ENCODE measurements around the gene ATF7IP2.
A peak's percentile ranks its signal among the peaks of the same experiment; 100 is the strongest.

ATF7IP2 gene

DNA sequence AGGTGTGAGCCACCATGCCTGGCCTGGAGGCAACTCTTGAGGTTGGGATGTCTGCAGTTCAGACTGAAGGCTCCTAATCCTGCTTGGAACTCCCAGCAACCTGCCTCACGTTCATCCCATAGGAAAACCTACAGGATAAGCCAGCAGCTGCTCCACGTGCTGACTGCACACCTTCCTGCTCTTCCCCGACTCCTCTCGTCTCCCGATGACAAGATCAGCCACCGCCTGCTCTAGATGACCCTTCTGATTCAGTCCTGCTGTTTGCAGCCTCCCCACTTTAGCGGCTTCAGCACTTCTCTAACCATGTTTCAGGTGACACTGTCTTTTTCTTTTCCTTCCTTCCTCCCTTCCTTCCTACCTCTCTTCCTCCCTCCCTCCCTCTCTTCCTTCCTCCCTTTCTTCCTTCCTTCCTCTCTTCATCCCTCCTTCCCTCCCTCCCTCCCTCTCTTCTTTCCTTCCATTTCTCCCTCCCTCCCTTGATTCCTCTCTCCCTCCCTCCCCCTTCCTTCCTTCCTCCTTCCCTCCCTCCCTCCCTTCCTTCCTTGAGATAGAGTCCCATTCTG is 132.7 kb downstream of the ATF7IP2 start:
- no peak for DNase-seq

DNA sequence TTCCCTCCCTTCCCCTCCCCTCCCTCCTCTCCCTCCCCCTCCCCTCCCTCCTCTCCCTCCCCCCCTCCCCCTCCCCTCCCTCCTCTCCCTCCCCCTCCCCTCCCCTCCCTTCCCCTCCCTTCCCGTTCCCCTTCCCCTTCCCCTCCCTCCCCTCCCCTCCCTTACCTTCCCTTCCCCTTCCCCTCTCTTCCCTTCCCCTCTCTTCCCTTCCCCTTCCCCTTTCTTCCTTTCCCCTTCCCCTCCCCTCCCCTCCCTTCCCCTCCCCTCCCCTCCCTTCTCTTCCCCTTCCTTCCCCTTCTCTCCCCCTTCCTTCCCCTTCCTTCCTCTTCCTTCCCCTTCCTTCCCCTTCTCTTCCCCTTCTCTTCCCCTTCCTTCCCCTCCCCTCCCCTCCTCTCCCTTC is 133.4 kb downstream of the ATF7IP2 start:
- DNase-seq = no peak

DNA sequence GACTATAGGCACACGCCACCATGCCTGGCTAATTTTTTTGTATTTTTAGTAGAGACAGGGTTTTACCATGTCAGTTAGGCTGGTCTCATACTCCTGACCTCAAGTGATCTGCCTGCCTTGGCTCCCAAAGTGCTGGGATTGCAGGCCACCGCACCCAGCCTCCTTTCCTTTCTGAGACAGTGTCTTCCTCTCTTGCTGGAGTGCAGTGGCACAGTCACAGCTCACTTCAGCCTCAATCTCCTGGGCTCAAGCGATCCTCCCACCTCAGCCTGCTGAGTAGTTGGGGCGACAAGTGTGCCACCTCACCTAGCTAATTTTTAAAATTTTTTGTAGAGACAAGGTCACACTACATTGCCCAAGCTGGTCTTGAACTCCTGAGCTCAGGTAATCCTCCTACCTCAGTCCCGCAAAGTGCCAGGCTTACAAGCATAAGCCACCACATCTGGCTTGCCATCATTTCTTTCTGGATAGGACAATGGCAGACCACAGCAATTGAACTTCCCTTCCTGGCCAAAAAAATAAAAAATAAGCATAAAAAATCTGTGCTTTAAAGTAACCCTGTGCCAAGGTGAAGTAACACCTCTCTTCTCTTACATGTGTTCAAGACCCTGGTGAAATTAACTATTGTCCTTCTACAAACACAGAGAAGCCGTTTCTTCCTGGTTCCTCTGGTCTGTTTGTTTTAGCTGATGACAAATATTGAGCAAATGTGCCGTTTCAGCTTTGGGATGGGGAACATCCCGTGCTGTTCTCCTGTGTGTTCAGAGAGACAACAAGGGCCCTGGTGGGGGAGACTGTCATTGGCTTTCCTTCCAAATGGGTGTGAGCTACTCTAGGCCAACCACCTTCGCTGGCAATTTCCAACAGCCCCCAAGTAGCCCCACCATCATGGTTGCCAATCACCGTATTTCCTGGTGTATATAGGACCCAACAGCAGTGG is 134.3 kb downstream of the ATF7IP2 start:
- DNase-seq = peak; percentile 20

DNA sequence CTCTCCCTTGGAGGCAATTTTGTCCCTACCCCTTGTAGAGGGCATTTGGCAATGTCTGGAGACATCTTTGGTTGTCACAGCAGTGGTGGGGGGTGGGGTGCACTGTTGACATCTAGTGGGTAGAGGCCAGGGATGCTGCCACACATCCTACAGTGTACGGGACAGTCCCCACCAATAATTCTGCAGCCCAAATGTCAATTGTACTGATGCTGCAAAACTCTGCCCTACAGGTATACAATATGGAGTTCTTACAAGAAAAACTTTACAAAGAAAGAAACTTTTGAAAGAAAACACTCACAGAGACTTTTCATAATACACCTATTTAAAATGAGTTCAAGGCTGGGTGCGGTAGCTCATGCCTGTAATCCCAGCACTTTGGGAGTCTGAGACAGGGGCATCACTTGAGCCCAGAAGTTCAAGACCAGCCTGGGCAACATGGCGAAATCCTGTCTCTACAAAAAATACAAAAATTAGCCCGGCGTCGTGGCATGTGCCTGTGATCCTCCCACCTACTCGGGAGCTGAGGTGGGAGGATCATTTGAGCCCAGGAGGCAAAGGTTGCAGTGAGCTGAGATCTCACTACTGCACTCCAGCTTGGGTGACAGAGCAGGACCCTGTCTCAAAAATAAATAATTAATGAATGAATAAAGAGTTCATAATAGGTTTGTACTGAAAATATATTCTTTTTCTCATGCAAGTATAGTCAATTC is 135.2 kb downstream of the ATF7IP2 start:
- DNase-seq = no peak

DNA sequence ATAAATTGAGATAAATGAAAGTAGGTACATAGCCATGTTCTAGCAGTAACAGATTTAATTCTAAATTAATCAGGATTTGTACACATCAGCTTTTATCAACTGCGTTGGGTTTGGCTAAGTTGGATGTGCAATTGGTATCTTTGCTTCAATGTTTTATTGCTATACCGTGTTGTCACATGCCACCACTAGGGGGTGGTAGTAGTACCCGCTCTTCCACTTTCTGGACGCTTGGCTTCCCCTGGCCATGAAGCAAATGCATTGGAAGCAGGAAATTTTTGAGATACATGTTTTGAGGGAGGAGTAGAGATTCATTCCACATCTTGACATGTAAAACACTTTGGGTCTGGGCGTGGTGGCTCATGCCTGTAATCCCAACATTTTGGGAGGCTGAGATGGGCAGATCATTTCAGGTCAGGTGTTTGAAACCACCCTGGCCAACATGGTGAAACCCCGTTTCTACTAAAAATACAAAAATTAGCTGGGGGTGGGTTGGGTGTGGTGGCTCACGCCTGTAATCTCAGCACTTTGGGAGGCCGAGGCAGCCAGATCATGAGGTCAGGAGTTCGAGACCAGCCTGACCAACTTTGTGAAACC is 135.9 kb downstream of the ATF7IP2 start:
- DNase-seq = peak; percentile 67

DNA sequence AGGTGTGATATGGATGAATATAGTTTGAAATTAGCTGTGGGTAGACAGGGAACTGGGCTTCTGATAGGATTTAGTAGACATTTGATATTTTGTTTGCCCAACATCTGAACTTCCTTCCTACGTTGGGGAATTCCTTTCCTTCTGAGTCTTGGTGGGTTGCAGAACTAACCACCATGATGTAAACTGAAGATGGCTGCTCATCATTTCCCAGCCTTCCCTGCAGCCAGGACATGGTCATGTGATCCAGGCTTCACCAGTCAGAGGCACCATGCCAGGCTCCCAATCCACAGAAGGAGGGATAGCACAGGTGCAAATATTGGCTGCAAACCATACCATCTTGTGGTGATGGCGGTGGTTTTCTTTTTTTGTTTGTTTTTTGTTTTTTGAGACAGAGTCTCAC is 137.1 kb downstream of the ATF7IP2 start:
- DNase-seq = no peak

DNA sequence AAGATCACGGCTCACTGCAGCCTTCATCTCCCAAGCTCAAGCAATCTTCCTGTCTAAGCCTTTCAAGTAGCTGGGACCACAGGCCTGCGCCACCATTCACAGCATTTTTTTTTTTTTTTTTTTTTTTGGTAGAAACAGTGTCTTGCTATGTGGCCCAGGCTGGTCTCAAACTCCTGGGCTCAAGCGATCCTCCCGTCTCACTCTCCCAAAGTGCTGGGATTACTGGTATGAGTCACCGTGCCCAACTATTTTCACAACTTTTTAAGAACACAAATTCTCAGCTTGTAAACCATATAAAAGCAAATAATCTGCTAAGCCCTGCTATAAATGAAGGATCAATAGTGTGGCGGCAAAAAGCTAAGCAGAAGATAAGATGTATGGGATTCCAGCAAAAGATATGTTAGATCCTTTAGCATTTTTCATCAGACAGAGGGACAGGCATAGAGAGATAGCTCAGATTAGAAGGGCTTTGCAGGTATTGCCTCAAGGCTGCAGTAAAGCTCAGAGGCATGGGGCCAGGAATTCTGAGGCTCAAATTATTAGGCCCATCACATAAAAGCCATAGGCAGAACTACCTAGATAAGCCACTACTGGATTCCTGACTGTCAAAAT is 139.5 kb downstream of the ATF7IP2 start:
- DNase-seq = peak; percentile 59

DNA sequence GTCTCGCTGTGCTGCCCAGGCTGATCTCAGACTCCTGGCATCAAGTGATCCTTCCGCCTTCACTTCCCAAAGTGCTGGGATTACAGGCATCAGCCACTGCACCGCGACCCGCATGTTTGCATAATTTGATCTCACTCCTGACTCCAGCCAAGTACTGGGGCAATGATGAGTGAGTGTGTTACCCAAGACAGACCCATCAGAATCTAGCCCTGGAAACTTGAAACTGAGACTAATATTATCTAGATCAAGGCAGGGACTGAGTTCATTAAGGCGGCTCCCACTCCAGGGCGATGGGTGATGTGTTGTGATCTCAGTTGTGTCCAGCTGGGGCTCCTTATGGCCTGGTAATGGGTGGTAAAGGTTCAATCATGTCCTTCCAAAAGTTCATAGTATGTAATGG is 141.1 kb downstream of the ATF7IP2 start:
- DNase-seq = no peak

DNA sequence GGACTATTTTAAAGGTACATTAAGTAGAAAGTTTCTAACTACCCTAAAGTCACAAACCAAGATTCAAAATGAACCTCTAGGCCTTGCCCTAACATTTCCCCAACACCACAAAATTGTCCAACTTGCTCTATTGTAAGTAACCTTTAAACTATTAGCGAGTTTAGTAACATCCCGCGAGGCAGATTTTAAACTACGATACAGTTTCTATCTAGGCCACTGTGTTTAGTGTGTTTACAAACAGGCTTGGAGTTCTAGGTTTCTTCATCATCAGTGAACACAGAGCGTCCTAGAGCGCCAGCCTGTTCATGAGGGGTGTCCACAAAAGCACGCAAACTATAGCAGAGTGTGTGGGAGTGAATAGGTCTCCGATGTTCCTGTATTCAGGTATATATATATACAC is 142.8 kb downstream of the ATF7IP2 start:
- no peak for DNase-seq

DNA sequence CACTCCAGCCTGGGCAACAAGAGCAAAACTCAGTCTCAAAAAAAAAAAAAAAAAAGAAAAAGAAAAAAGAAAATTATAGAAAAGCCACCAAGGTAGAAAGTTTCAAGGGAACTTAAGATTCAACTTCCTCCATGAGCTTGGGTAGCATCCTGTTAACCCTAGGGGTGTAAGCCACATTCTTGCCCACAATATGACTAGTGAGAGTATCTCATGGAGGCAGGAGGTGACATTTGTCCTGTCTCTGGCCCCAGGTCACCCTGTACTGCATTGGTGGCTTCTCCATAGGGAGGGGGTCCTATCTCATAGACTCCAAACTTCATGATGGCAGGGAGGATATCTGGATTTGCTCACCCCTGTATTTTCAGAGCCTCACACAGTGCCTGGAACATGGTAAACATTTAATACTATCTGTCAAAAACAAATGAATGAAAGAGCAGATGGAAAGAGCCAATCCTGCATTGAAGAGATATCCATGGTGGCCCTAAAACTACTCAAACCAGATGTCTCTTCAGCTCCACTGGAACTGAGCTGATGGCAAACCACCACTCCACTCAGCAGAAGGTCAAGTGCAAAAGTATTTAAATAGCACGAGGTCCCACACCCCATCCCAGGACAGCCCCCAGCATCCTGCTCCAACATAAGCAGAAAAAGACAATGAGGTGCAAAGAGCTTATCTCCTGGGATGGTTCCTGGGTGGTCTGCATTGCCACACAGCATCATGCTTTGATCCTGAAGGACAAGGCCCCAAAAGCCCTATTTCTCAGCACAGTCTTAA is 144.2 kb downstream of the ATF7IP2 start:
- no peak for DNase-seq

DNA sequence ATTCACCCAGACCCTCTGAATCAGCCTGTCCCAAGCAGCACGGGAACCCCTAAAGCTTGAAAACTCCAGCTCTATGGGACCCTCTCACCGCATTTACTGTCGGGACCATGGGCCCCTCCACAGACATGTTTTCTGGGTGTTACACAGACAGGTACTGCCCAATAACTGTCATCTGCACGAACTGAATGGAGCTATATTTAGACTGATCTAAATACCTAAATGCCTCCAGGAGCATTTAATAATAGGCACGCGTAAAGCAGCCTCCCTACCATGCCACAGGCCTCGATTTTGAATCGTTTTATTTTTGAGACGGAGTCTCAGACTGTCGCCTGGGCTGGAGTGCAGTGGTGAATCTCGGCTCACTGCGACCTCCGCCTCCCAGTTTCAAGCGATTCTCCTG is 144.8 kb downstream of the ATF7IP2 start:
- no peak for DNase-seq

DNA sequence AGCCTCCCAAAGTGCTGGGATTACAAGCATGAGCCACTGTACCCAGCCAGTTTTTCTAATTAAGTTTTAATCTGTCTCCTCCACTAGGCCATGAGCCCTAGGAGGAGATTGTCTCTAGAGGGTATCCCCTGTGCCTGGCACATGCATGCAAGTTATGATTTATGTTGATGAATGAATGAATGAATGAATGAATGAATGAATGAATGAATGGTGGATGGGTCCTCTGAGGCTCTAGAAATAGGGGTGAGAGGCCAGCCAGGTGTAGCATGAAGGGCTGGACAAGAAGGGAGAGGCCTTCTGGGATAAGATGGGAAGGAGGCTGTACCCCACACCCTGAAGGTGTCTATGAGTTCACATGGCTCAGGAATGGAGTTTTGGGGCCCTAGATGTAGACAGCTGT is 145.7 kb downstream of the ATF7IP2 start:
- DNase-seq = no peak
